GM18520 (cell line): ENCODE data around the gene RBM5.

Source experiments
- ATAC-seq: cut with Tn5 transposase; IDR thresholded peaks from one replicate; pipeline ENCODE4 v1.9.1; 2021; ENCODE audit not compliant: unreplicated experiment

Gene RBM5

GRCh38 chr3:50158530-50159146, 69.9 kb downstream of the RBM5 start:
- ATAC-seq, result no peak

- ATAC-seq, result no peak
These were observed 71.9 kb downstream of the RBM5 start for GRCh38 chr3:50160561-50160983.

GRCh38 chr3:50161320-50161719, 72.6 kb downstream of the RBM5 start:
- ATAC-seq, result no peak

- no peak for ATAC-seq
These were observed 73.5 kb downstream of the RBM5 start for GRCh38 chr3:50162034-50162883.

GRCh38 chr3:50163572-50164455, 75.1 kb downstream of the RBM5 start:
- no peak for ATAC-seq

GRCh38 chr3:50164481-50164880, 75.8 kb downstream of the RBM5 start:
- ATAC-seq, result no peak

GRCh38 chr3:50164984-50165909, 76.5 kb downstream of the RBM5 start:
- ATAC-seq, result no peak

- ATAC-seq, result no peak
These were observed 77.3 kb downstream of the RBM5 start for GRCh38 chr3:50165910-50166538.

GRCh38 chr3:50166620-50167019, 77.9 kb downstream of the RBM5 start:
- no peak for ATAC-seq

- ATAC-seq, result no peak
These were observed 78.5 kb downstream of the RBM5 start for GRCh38 chr3:50167069-50167840.

- no peak for ATAC-seq
These were observed 79.1 kb downstream of the RBM5 start for GRCh38 chr3:50167841-50168209.

- no peak for ATAC-seq
These were observed 79.7 kb downstream of the RBM5 start for GRCh38 chr3:50168388-50168787.
